T-helper 2 cell treated with Interferon-gamma antibody and Interleukin-4, amounts not matched to agents 5 μg/mL and 100 μg/mL, for 36 hours (primary cell): ENCODE measurements around the gene BCL6B.

Experiments used
- DNase-seq: peaks from one replicate; pipeline ENCODE4 v3.0.0; 2021; ENCODE audit warnings: low spot score
- H3K27ac Mint-ChIP-seq: one replicate; pipeline ENCODE4 v1.8.0; 2021; ENCODE audit warnings: mild to moderate bottlenecking, mixed read lengths
- H3K27me3 Mint-ChIP-seq: one replicate; pipeline ENCODE4 v1.8.0; 2021; ENCODE audit warnings: low read depth, mixed read lengths
- H3K36me3 Mint-ChIP-seq: one replicate; pipeline ENCODE4 v1.8.0; 2021; ENCODE audit warnings: low read depth, mixed read lengths
- H3K4me1 Mint-ChIP-seq: one replicate; pipeline ENCODE4 v1.8.0; 2021; ENCODE audit warnings: low read depth, mixed read lengths
- H3K4me3 Mint-ChIP-seq: one replicate; pipeline ENCODE4 v1.8.0; 2022; ENCODE audit warnings: mild to moderate bottlenecking, moderate library complexity, mixed read lengths
- H3K9me3 Mint-ChIP-seq: one replicate; pipeline ENCODE4 v1.8.0; 2021; ENCODE audit warnings: mixed read lengths

BCL6B gene

GRCh38 chr17:7074931-7075330 is 52.1 kb downstream of the BCL6B start:
- H3K36me3 Mint-ChIP-seq = no peaks in the 10 kb centered on the region
- H3K4me3 Mint-ChIP-seq = no peak overlapping the region
- H3K9me3 Mint-ChIP-seq = no peaks in the 10 kb centered on the region
- no peak for DNase-seq
- H3K27me3 Mint-ChIP-seq = peaks cover 4% of the 10 kb centered on the region
- H3K27ac Mint-ChIP-seq = no peak overlapping the region
- H3K4me1 Mint-ChIP-seq = no peaks in the 10 kb centered on the region

DNA sequence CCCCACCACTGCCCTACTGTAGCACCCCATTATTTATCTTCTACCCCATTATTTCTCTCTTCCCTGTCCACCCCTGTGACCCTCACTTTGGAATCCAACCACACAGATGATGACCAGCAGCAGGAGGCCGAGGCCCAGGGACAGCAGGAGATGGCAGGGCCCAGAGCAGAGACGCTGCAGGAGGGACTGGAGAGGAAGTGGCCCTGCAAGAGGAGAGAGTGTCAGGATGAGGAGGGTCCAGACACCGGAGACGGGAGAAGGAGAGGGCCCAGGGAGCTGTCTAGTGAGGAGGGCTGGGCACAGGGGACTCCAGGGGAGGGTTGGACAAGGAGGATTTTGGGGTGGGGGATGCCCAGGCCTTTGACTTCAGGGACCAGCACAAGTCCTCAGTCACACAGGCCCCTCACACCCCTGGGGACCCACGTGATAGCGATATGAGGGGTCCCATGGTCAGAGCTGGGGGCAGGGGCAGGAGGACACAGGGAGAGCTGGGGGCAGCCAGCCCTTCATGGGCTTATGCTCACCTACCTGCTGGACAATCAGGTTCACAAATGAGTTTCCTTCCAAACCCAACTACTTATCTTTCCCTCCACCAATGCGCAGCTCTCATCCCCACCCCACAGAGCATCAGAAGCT is 55.2 kb downstream of the BCL6B start:
- Mint-ChIP-seq H3K9me3 (peaks cover 6% of the 10 kb centered on the region), H3K4me3 (no peak overlapping the region), H3K4me1 (peaks cover 12% of the 10 kb centered on the region), H3K36me3 (no peaks in the 10 kb centered on the region), H3K27me3 (peaks cover 10% of the 10 kb centered on the region), H3K27ac (no peak overlapping the region)
- DNase-seq = no peak

- DNase-seq = no peak
- Mint-ChIP-seq H3K4me1 (peaks cover 15% of the 10 kb centered on the region), H3K27ac (peak overlapping the region; percentile 12), H3K36me3 (no peaks in the 10 kb centered on the region), H3K4me3 (no peak overlapping the region), H3K9me3 (peaks cover 6% of the 10 kb centered on the region), H3K27me3 (peaks cover 15% of the 10 kb centered on the region)
Observed at GRCh38 chr17:7078711-7079110, 55.9 kb downstream of the BCL6B start.
